ENCODE data around the gene ARHGAP20.

Gene ARHGAP20

GRCh38 chr11:110711776-110712658, at the start of gene ARHGAP20:
TSS of gene ARHGAP20 (minus strand) at chr11:110712437. CDS start at chr11:110712231, 206 bp downstream.
- DNase-seq (ENCODE audit: low read depth, low spot score): no peak

GRCh38 chr11:110761991-110762390, 49.8 kb upstream of the ARHGAP20 start:
- DNase-seq (ENCODE audit: low read depth, low spot score): no peak

GRCh38 chr11:110761131-110761530, 48.9 kb upstream of the ARHGAP20 start:
- no peak for DNase-seq (ENCODE audit: low read depth, low spot score)

GRCh38 chr11:110759972-110760381, 47.7 kb upstream of the ARHGAP20 start:
- no peak for DNase-seq (ENCODE audit: low read depth, low spot score)

- DNase-seq (ENCODE audit: low read depth, low spot score): no peak
Measured at GRCh38 chr11:110757962-110758755, 45.9 kb upstream of the ARHGAP20 start.

GRCh38 chr11:110757066-110757465, 44.8 kb upstream of the ARHGAP20 start:
- no peak for DNase-seq (ENCODE audit: low read depth, low spot score)

GRCh38 chr11:110755941-110756340, 43.7 kb upstream of the ARHGAP20 start:
- DNase-seq (ENCODE audit: low read depth, low spot score): no peak

GRCh38 chr11:110752890-110753289, 40.7 kb upstream of the ARHGAP20 start:
- no peak for DNase-seq (ENCODE audit: low read depth, low spot score)

- DNase-seq (ENCODE audit: low read depth, low spot score): no peak
Measured at GRCh38 chr11:110750100-110750499, 37.9 kb upstream of the ARHGAP20 start.

GRCh38 chr11:110747531-110747930, 35.3 kb upstream of the ARHGAP20 start:
- DNase-seq (ENCODE audit: low read depth, low spot score): no peak

- no peak for DNase-seq (ENCODE audit: low read depth, low spot score)
Measured at GRCh38 chr11:110738641-110739040, 26.4 kb upstream of the ARHGAP20 start.

- DNase-seq (ENCODE audit: low read depth, low spot score): no peak
Measured at GRCh38 chr11:110737593-110737992, 25.4 kb upstream of the ARHGAP20 start.

- no peak for DNase-seq (ENCODE audit: low read depth, low spot score)
Measured at GRCh38 chr11:110736171-110736553, 23.9 kb upstream of the ARHGAP20 start.

- DNase-seq (ENCODE audit: low read depth, low spot score): no peak
Measured at GRCh38 chr11:110735455-110736170, 23.4 kb upstream of the ARHGAP20 start.

GRCh38 chr11:110734790-110735189, 22.6 kb upstream of the ARHGAP20 start:
- DNase-seq (ENCODE audit: low read depth, low spot score): no peak

GRCh38 chr11:110730773-110731172, 18.5 kb upstream of the ARHGAP20 start:
- no peak for DNase-seq (ENCODE audit: low read depth, low spot score)

GRCh38 chr11:110728883-110729282, 16.6 kb upstream of the ARHGAP20 start:
- no peak for DNase-seq (ENCODE audit: low read depth, low spot score)

- no peak for DNase-seq (ENCODE audit: low read depth, low spot score)
Measured at GRCh38 chr11:110728476-110728875, 16.2 kb upstream of the ARHGAP20 start.

- DNase-seq (ENCODE audit: low read depth, low spot score): no peak
Measured at GRCh38 chr11:110724358-110724757, 12.1 kb upstream of the ARHGAP20 start.

GRCh38 chr11:110720431-110721275, 8.4 kb upstream of the ARHGAP20 start:
- no peak for DNase-seq (ENCODE audit: low read depth, low spot score)

- DNase-seq (ENCODE audit: low read depth, low spot score): no peak
Measured at GRCh38 chr11:110716361-110716760, 4.1 kb upstream of the ARHGAP20 start.
